Stimulated activated CD4-positive, alpha-beta T cell treated with anti-CD3 and anti-CD28 coated beads, Interleukin-1b, Interleukin-23, amount 100 ng/mL, for 48 hours (primary cell): ENCODE measurements around the gene SIN3A.
A peak's percentile ranks its signal among the peaks of the same experiment; 100 is the strongest.

Source experiments
- DNase-seq: peaks from one replicate; pipeline ENCODE4 v3.0.0-alpha.2; 2020

Gene SIN3A

GRCh38 chr15:75371901-75372688 lies 79.4 kb downstream of the SIN3A start:
- DNase-seq: no peak

- DNase-seq: no peak
These were observed 80.0 kb downstream of the SIN3A start for GRCh38 chr15:75371486-75371885.

- DNase-seq: no peak
These were observed 81.5 kb downstream of the SIN3A start for GRCh38 chr15:75369897-75370581.

GRCh38 chr15:75368689-75369239 lies 82.7 kb downstream of the SIN3A start:
- DNase-seq: no peak

- DNase-seq: peak; percentile 94
These were observed 83.4 kb downstream of the SIN3A start, which contains the start of gene MAN2C1 for GRCh38 chr15:75367913-75368688. MAN2C1 (minus strand) TSS chr15:75368607; CDS start chr15:75368583, 24 bp downstream.

GRCh38 chr15:75367406-75367912 lies 84.0 kb downstream of the SIN3A start:
- DNase-seq: no peak

- no peak for DNase-seq
These were observed 84.5 kb downstream of the SIN3A start for GRCh38 chr15:75367006-75367405.

- no peak for DNase-seq
These were observed 85.3 kb downstream of the SIN3A start for GRCh38 chr15:75366163-75366562.

- DNase-seq: no peak
These were observed 86.6 kb downstream of the SIN3A start for GRCh38 chr15:75364881-75365280.

GRCh38 chr15:75363786-75364185 lies 87.7 kb downstream of the SIN3A start:
- no peak for DNase-seq

GRCh38 chr15:75362642-75363249 lies 88.7 kb downstream of the SIN3A start:
- no peak for DNase-seq

- no peak for DNase-seq
These were observed 89.4 kb downstream of the SIN3A start for GRCh38 chr15:75361989-75362641.

GRCh38 chr15:75361361-75361988 lies 90.0 kb downstream of the SIN3A start:
- no peak for DNase-seq

- no peak for DNase-seq
These were observed 90.6 kb downstream of the SIN3A start for GRCh38 chr15:75360856-75361255.

GRCh38 chr15:75360391-75360790 lies 91.1 kb downstream of the SIN3A start:
- no peak for DNase-seq

GRCh38 chr15:75359537-75360250 lies 91.8 kb downstream of the SIN3A start:
- DNase-seq: no peak

- no peak for DNase-seq
These were observed 92.5 kb downstream of the SIN3A start for GRCh38 chr15:75358771-75359536.

- DNase-seq: no peak
These were observed 93.4 kb downstream of the SIN3A start for GRCh38 chr15:75357976-75358673.

- no peak for DNase-seq
These were observed 95.0 kb downstream of the SIN3A start for GRCh38 chr15:75356517-75356916.
